HG03196 (cell line): ENCODE results near the gene MSI2.

Experiments
- ATAC-seq: cut with Tn5 transposase; IDR thresholded peaks from one replicate; pipeline ENCODE4 v1.9.1; 2021; ENCODE audit not compliant: unreplicated experiment

MSI2 gene

DNA sequence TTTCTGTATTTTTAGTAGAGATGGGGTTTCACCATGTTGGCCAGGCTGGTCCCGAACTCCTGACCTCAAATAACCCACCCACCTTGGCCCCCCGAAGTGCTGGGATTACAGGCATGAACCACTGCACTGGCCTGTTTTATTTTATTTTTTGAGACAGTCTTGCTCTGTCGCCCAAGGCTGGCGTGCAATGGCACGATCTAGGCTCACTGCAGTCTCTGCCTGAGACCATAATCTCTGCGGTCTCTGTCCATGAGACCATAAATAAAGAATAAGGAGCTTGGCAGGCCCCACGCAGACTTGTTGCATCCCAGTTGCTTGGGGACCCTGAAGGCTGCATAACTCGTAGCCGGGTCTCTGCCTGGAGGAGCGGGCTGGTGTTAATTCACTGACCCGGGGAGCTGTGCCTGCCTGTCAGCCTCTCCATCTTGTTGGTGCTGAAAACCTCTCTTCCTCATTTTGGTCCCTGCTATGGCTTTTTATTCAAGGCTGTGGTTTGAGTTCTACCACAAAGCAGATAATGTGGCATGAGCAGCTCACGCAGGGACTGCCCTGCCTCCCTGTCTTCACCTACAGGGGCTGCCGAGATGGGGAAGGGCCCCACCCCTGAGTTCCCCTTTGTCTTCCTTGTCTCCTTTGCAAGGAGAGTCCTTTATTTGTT lies 82.1 kb downstream of the MSI2 start:
- ATAC-seq, result peak; percentile 56

DNA sequence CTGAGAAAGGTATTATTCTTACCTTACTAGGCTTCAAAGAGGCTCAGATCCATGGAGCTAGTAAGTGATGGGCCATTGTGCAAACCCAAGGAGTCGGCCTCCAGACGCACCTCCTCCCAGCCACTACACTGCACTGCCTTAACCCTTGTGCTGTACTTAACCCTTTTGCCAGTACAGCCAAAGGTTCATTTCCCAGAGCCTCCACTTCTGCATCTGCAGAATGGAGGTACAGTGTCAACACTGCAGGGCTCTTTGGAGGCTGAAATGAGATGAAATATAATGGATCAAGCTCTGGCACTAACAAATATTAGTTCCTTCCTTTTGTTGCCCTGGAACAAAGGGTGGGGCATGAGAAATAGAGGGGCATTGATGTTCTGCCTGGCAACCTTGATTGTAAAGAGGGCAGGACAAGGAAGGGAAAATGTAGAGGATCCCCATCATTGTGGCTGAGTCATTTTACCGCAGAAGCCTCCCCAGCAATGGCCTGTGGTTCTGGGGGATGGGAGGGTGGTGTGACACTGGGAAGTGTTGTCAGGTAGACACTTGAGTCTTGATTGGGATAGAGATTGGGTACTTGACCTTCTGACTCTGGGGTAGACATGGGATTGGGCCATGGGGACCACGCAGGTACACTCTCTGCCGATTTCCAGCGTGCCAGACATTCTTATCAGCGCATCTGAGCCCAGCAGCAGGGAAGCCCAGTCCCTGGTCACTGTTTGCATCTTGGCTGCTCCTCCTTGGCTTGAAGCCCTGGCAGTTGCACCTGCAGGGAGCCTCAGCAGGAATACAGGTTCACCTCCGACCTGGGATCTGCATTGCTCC lies 84.0 kb downstream of the MSI2 start:
- ATAC-seq, result no peak

DNA sequence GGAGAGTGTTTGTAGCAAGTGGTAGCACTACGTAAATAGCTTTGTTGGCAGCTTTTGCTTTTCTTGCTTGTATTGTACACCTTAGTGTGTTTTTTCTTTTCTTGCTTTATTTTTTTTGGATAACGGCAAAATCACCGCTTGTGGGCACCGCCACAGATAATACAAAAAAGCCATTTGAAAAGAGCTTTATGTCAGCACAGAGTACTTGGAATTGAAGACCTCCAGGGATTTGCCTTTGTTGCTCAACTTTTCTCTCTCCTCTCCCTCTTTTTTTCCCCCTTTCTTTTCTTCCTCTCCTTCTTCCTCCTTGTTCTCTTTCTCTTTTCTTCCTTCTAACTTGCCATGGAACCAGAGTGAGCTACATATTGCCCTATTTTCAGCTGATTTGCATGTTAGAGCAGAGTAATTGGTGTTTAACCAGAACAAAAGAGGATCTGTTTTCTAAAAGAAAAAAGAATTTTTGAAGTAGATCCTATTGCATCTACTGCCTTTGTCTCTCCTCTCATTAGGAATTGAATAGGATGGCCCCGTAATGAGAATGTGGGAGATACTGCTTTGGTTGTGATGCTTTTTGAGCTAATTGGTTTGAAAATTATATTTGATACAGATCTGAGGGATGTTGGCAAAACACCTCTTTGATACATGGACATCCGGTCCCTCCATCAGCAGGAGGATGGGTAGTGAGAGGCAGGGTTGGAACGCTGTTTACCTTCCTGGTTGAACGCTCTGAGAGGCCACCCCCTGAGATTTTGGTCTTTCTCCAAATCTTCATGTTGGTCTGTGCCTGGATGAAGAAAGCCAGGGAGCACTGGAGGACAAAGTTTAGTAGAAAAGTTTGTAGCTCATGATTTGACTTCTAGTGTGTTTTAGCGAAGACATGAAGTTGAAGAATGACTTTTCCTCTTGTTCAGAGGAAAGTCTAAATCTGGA lies 85.6 kb downstream of the MSI2 start:
- ATAC-seq, result no peak

DNA sequence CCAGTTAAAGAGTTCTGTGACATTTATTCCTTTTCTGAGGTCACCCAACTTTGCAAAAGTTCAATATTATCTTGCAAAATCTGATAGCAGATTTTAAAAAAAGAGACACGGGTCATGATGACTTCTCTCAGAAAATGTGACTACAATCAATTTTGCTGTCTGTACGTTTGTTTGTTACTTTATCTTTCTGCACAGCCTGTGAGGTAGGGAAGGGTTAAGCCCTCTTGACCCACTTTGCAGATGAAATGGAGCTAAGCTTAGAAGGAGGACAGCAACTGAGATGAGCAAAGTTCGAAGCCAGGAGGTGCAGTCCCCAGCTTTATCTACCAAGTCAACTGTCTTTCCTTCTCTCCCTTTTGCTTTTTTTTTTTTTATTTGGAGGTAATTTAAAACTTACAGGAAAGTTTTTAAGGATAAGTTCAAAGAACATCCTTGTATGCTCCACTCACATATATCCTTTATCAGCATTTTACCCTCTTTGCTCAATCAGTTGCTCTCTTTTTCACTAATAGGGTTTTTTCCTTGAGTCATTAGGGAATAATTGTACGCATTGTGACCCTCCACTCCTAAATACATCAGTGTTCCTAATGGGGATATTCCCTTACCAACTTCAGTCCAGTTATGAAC lies 86.8 kb downstream of the MSI2 start:
- no peak for ATAC-seq

DNA sequence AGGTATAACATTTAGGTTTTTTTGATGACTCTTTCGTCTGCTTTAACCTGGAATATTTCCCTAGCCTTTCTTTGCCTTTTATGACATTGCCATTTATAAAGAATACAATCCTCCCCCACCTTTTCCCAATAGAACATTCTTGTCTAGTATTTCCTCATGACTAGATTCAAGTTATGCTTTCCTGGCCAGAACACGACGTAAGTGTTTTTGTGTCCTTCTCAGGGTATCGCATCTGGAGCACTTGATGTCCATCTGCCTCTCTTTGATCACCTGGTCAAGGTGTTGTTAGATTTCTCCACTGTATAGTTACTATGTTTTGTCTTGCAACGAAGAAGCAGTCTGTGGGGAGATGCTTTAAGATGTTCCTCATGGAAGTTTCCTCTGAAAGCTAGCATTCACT lies 87.4 kb downstream of the MSI2 start:
- ATAC-seq, result no peak

DNA sequence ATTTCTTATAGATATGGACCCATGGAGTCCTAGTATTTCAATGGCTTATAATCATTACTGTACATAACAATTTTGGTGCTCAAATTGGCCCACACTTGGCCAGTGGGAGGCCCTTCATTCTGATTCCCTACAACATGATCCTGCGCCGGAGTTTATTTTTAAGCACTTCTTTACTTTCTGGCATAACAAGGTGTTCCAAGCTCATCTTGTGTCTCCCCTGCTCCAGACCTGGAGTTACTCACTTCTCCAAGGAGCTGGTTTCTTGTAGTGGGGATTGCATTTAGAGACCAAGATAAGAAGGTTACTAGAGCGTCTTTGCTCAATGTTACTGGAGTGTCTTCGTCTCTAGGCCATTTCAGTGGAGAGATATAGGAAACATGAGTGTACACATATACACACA lies 87.9 kb downstream of the MSI2 start:
- no peak for ATAC-seq

DNA sequence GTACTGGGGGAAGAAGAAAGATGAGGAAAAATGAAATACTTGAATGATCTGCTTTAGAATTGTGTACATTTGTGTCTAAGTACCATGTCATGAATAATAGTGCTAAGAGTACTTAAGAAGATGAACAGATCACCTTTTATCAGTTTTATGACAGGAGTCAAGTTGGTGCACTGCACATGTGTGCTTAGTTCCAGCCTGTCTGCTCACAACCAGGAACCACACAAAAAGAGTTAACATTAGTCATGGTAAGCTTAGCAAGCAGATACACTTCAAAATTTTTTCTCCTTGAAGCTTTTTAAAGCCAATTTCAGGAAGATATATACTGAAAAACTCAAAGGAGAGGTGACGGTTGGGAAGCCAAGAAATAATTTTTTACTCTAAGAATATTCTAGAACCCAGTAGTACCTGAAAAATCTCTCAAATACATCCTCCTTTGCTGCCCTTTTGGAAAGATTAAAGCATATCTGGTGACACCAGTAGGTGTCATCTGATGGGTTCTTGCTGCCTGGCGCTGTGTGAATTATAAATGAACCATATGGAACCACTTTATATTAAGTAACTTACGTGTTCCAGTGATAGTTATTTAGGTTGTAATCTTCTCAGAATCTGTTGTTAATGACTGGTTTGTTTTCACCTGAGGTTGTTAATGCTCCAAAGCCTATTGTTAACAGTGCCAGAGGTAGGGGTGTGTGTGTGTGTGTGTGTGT lies 93.4 kb downstream of the MSI2 start:
- no peak for ATAC-seq

DNA sequence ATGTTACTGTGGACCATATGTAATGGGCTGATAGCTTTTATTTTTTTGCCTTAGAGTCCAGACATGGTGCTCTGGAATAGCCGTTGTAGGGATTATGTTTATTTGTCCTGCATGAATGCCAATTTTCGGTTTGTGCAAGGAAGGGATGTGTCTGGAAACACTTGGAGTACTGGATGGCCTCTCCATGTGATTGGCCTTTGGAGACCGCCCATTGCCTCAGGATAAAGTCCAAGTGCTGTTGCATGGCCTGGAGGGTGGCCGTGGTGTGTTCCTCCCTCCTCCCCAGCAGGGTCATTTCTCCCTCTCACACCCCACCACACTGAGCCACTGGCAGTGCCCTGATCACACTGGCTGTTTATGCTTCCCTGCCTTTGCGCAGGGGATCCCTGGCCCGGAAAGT lies 93.9 kb downstream of the MSI2 start:
- ATAC-seq, result no peak

DNA sequence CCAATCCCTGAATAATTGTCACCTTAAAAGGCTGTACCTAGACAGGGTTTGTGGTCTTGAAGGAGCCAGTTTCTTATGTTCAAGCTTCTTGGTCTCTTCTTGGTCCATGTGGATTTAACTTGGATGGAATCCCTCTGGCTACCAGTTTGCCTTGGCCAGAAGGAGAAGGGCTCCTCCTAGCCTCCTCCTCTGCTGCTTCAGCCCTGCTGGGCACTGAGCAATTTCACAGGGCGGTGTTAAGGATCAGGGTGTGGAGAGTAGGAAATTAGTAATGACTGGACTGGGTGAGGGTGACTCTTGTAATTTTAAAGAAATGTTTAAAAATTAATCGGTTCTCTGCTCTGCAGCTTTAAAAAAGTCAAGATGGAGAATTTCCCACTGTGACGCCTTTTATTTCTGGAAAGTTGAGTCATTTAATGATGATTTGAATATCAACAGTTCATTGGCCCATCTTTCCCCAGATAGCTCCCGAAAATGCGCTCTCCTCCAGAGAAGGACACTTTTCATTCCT lies 96.4 kb downstream of the MSI2 start:
- no peak for ATAC-seq

DNA sequence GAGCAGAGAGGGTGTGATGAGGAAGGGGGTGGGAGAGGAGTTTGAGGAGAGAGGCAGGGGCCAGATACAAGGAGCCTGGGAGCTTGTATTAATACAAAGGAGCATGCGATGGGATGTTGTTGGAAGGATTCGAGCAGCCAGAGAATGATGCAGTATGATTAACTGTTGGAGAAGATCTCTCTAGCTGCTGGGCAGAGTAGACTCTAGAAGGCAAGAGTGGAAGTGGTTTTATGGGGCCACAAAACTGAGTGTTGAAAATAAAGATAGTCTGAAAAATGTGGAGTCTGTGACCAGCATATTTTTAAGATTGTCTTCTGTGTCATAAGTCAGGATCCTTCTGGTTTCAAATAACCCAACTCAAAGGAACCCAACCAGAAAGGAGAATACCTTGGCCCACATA lies 98.3 kb downstream of the MSI2 start:
- no peak for ATAC-seq

DNA sequence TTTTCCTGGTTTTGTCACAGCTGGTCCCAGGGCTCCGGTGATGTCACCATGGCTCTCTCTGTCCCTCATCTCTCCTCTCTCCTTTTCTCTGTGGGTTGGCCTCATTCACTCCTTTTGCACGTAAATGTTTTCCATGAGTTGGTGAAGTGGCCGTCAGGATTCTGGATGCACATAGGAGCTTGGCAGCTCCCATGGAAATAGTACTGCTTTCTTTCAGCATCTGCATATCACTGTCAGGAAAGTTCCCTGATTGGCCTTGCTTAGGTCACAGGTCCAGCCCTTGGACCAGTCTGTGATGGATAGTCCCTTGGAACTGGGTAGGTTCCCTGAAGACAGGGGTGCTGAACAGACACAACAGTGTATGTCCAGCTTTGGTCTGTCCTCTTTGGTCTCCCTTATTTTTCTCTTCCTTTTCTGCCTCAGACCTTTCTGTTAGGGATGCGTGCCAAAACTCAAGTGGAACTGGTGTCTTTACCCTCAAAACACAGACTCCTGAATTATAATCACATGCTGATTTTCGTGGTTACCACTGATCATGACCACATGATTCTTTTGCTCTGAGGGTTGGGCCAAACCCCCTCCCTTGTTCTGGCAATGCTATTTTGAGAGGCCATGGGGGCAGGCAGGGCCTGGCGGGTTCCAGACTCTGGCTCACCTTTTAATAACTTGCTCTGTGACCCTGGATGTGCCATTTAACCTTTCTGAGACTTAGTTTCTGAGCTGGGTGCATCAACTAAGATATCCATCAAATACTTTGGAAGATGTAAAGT lies 99.0 kb downstream of the MSI2 start:
- no peak for ATAC-seq

DNA sequence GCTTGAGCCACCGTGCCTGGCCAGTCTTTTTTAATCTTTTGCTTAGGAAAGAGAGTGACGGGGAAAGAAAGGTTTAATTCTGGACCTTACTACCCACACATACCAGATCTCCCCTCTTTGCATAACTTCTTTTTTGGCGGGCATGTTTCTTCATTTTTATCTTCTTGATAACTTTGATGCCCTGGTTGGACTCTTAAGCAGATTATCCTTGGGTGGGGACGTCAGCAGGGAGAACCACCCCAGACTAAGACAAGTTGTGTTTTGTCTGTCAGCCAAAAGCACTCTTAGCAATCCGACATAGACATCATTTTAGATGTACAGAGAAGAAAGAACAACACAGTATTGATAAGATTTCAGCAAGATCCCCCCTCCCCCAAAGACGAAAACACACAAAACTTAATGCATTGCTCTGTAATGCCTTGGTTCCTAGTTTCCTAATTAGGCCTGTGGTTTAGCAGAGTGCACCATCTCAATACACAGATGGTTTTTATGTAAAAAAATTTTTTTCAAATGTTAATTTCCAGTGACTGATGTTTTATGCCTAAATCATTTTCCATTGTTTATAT lies 99.9 kb downstream of the MSI2 start:
- peak; percentile 20 for ATAC-seq

DNA sequence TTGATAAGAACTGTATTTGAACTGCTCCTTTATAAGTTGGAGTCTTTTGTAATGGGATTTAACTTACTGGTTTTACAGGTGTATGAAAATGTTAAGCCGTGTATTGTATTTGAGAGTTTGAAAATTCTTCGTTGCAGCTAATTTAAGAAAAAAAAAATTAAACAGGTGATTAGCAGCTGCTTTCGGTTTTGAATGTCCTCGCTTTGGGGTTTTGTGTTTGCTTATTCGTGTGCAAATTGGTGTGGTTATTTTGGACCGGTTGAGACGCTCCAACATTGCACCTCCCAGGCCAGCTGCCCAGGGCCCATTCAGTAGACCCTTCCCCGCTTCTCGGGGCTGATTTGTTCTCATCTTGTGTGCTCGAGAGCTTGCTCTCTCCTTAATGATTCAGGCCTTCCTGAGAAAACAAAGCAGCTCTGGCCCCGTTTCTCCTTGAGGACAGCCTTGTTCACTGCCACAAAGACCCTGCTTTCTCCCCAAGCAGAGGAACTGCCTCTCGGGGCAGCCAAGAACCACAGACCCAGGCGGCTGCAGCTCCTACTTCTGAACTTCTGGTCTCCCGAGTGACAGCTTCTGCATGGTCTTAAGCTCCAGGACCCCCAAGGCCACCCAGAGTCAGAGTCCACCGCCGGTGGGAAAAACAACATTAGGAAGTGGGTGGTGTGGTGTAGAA lies 100.5 kb downstream of the MSI2 start:
- peak; percentile 45 for ATAC-seq

DNA sequence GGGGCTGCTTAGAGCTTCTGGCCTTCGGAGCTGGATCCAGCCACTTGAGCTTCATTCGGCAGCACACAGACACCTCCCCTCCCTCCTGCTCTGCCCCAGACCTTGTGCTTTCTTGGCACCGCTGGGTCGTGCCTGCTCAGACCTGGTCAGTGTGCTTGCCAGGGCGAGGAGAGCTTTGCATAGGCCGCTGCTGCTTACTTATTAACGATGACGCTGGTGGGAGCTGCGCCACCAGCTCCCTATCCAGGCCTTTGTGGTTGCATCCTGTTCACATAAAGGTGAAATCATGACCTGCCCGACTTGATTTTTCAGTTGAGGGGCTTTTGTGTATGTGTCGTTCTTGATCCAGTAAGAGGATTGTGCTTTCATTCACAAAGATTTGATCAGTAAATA lies 101.1 kb downstream of the MSI2 start:
- ATAC-seq, result peak; percentile 55

DNA sequence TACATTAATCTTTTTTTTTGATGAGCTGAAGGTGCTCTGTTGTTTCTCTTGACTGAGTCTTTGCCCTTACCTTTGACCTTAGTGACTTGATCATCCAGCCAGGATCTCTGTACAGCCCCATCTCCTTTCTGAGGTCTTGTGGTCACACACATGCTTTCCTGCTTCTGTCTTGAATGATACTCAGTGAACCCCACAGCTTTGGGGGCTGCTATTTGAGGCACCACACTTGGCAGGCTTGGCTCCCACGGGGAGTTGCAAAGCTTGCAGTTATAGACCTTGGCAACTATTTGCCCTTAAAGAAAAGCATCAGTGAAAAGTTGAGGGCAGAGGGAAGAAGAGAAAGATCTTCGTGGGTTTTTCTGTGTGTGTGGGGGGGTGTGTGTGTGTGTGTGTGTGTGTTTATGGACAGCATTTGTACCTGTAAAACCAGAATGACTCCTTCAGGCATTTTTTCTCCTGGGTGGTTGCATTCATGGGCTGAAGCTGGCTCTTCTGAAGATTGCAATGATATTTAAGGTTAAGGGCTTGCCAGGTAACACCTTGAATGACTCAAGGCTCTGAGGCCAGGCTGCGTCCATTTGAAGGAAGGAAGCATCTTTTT lies 101.6 kb downstream of the MSI2 start:
- peak; percentile 50 for ATAC-seq

DNA sequence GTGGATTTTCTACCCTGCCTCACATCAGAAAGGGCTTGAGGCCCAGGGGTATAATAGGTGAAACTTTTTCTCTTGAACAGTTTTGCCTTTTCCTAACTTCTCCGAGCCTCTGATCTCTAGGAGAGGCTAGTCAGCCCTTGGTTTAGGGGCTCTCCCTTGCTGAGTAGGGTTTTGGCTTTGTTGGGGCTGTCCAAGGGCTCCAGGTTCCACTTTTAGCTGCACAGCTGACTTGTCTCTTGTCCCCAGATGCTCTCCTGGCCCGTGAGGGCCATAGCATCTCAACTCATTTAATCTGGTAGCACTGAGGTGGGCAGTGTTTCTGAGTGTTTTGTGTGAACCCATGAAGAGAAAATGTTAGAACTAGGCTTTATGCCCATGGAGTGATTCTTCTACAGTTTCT lies 103.9 kb downstream of the MSI2 start:
- no peak for ATAC-seq

DNA sequence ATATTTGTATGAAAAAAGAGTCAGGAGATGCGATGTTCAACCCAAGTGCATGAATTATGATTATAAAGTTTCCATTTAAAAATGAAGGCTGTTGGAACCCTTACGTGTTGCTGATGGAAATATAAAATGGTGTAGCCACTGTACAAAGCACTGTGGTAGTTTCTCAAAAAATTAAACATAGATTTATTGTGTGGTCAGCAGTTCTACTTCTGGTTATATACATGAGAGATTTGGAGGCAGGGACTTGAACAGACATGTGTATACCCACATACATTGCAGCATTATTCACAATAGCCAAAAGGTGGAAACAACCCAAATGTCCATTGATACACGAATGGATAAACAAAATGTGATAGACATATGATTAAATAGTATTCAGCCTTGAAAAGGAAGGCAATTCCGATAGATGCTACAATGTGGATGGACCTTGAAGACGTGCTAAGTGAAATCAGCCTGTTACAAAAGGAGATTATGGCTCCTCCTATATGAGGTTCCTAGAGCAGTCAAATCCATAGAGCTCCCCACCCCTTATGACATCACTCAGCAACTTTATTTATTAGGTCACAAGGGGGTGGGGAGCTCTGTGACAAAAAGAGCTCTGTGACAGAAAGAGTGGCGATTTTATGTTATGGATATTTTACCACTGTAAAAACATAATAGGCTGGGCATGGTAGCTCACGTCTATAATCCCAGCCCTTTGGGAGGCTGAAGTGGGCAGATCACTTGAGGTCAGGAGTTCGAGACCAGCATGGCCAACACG lies 106.7 kb downstream of the MSI2 start:
- ATAC-seq, result no peak

DNA sequence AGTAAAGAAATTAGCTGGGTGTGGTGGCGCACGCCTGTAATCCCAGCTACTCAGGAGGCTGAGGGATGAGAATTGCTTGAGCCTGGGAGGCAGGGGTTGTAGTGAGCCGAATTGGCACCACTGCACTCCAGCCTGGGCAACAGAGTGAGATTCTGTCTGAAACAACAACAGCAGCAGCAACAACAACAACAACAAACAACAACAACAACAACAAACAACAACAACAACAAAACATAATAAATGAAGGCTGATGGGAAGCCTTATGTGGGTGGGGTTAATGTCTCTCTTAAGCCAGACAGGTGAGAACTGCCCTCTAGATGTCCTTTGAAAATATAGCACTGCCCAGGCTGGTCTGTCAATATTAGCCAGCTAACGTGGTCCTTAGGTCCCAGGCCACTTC lies 107.3 kb downstream of the MSI2 start:
- ATAC-seq, result no peak
